ENCODE measurements around the gene RBBP7.

DNA sequence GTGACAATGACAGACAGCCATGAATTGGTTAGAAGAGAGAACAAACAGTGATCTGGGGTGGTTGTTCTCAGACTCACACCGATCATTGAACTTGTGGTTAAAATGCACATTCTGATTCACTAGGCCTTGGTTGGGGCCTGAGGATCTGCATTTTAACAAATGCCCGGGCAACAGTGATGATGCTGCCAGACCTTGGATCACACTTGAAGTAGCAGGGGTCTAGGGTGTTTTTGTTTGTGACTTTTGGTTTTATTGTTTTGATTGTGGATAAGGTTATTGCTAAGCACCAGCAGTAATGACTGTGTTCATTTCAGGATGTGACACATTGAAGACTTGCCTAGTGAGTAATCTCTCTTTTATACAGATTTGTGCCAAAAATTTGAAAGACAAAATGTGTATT, 47.4 kb downstream of the RBBP7 start:
- TF ChIP-seq CTCF (IDR thresholded peaks at IDR 0.05 in 2 of 3, conservative IDR thresholded peaks at IDR 0.05 in 1 of 3; ENCODE audit: control insufficient read depth in 2 of 3, extremely low read depth in 1 of 3, insufficient read depth in 1 of 3, low read depth in 3 of 3, low read length in 3 of 3) (no peak), ZBED1 (IDR thresholded peaks at IDR 0.05; ENCODE audit: borderline replicate concordance) (no peak), JUND (IDR thresholded peaks at IDR 0.05; ENCODE audit: low read depth, low read length) (no peak), USF1 (IDR thresholded peaks at IDR 0.05; ENCODE audit: borderline replicate concordance, extremely low read length, insufficient read depth, low read depth, low read length) (no peak), USF2 (IDR thresholded peaks at IDR 0.05; ENCODE audit: borderline replicate concordance, low read depth, low read length) (no peak), FOXM1 (IDR thresholded peaks at IDR 0.05; ENCODE audit: low read depth, low read length) (no peak), TAF1 (IDR thresholded peaks at IDR 0.05; ENCODE audit: borderline replicate concordance, low read depth, low read length) (no peak), KDM1A (IDR thresholded peaks at IDR 0.05; ENCODE audit: borderline replicate concordance) (no peak)
- TF ChIP-seq, protein P1, sequence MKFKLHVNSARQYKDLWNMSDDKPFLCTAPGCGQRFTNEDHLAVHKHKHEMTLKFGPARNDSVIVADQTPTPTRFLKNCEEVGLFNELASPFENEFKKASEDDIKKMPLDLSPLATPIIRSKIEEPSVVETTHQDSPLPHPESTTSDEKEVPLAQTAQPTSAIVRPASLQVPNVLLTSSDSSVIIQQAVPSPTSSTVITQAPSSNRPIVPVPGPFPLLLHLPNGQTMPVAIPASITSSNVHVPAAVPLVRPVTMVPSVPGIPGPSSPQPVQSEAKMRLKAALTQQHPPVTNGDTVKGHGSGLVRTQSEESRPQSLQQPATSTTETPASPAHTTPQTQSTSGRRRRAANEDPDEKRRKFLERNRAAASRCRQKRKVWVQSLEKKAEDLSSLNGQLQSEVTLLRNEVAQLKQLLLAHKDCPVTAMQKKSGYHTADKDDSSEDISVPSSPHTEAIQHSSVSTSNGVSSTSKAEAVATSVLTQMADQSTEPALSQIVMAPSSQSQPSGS (IDR thresholded peaks at IDR 0.05; ENCODE audit: low read length), result no peak

Measured in GM12878 (cell line).